MCF 10A (cell line): ENCODE results near the gene CAMK2B. TPM values are rescaled to one million over a fixed set of nuclear protein-coding genes. Genes with fewer than 3 reads are reported as not detected.

Experiments
- BruUV-seq: library from RNA; stranded (reverse); fragments of 400-500 nt; replicated peaks from 2 replicates; lab custom pipeline; 2021; lab: Mats Ljungman, UMichigan
- CTCF ChIA-PET: fragments of 300-600 bp; sonication (Branson Sonifier 250); formaldehyde crosslinking; extraction: SDS; loops from one replicate; lab custom pipeline; 2021; ENCODE audit warnings: antibody characterized with exemption, inconsistent platforms; lab: Yijun Ruan, JAX
- POLR2A ChIA-PET: fragments of 300-600, 350-650 bp; sonication (Branson Sonifier 250); formaldehyde crosslinking; extraction: SDS; loops from one replicate; lab custom pipeline; 2020; ENCODE audit warnings: antibody characterized with exemption, inconsistent platforms; lab: Yijun Ruan, JAX
- DNase-seq: peaks from one replicate; pipeline ENCODE4 v3.0.0-alpha.2; 2018; ENCODE audit not compliant: unreplicated experiment
- H3K27ac Mint-ChIP-seq: one replicate; pipeline ENCODE4 v1.8.0; 2022; ENCODE audit warnings: mild to moderate bottlenecking, low read depth, mixed read lengths; ENCODE audit not compliant: unreplicated experiment
- H3K27me3 Mint-ChIP-seq: one replicate; pipeline ENCODE4 v1.8.0; 2022; ENCODE audit warnings: mixed read lengths; ENCODE audit not compliant: insufficient read depth, unreplicated experiment
- H3K36me3 Mint-ChIP-seq: one replicate; pipeline ENCODE4 v1.8.0; 2022; ENCODE audit warnings: mild to moderate bottlenecking, moderate library complexity, mixed read lengths; ENCODE audit not compliant: insufficient read depth, unreplicated experiment
- H3K4me1 Mint-ChIP-seq: one replicate; pipeline ENCODE4 v1.8.0; 2022; ENCODE audit warnings: mixed read lengths; ENCODE audit not compliant: insufficient read depth, unreplicated experiment
- H3K4me3 Mint-ChIP-seq: one replicate; pipeline ENCODE4 v1.8.0; 2022; ENCODE audit warnings: mild to moderate bottlenecking, moderate library complexity, mixed read lengths; ENCODE audit not compliant: unreplicated experiment
- H3K9me3 Mint-ChIP-seq: one replicate; pipeline ENCODE4 v1.8.0; 2022; ENCODE audit warnings: mixed read lengths; ENCODE audit not compliant: unreplicated experiment
- CTCF ChIP-seq: fragments of 200-600 bp; IDR thresholded peaks from one replicate; pipeline ENCODE4 v1.8.0; 2022; ENCODE audit warnings: antibody characterized with exemption, mild to moderate bottlenecking; ENCODE audit not compliant: unreplicated experiment
- intact Hi-C: fragments of 100-400 bp; cut with micrococcal nuclease; formaldehyde crosslinking; loops from 2 replicates; pipeline ENCODE4 v1.14.1; 2022
- total RNA-seq: library from RNA; stranded (reverse); gene quantifications from 2 replicates; pipeline ENCODE4 v1.2.3, GENCODE V29; 2022

The CAMK2B gene
- total RNA-seq, 1 experiment from 2014 or later = 1.8 TPM

- Mint-ChIP-seq H3K27ac (no peak overlapping the region), H3K4me1 (peaks cover 7% of the 10 kb centered on the region), H3K9me3 (no peaks in the 10 kb centered on the region), H3K4me3 (no peak overlapping the region), H3K27me3 (no peaks in the 10 kb centered on the region), H3K36me3 (no peaks in the 10 kb centered on the region)
- intact Hi-C loops = no loop called here
- ChIA-PET POLR2A (interaction anchor here (0.5 kb wide), 1 partner anchor 102 kb away, joined by 3 read pairs; no protein-coding TSS in a partner anchor), CTCF (interaction anchor here (0.6 to 1.6 kb wide), 2 partner anchors 49 to 327 kb away, joined by 3 to 4 read pairs; no protein-coding TSS in a partner anchor)
- no peak for TF ChIP-seq CTCF
- no peak for DNase-seq
- no TSS peak for BruUV-seq
Measured at GRCh38 chr7:44237696-44238095, 87.7 kb downstream of the CAMK2B start.

- DNase-seq = no peak
- Mint-ChIP-seq H3K36me3 (no peaks in the 10 kb centered on the region), H3K27me3 (no peaks in the 10 kb centered on the region), H3K4me3 (no peak overlapping the region), H3K9me3 (no peaks in the 10 kb centered on the region), H3K27ac (no peak overlapping the region), H3K4me1 (peaks cover 7% of the 10 kb centered on the region)
- no TSS peak for BruUV-seq
- TF ChIP-seq CTCF = no peak
- intact Hi-C loops = no loop called here
- POLR2A ChIA-PET = no interaction called here
- CTCF ChIA-PET = interaction anchor here (0.7 to 0.9 kb wide), 3 partner anchors 28 to 115 kb away, joined by 3 read pairs; no protein-coding TSS in a partner anchor
Measured at GRCh38 chr7:44236333-44236728, 89.1 kb downstream of the CAMK2B start.

- DNase-seq = peak; percentile 52
- Mint-ChIP-seq H3K36me3 (no peaks in the 10 kb centered on the region), H3K4me3 (no peak overlapping the region), H3K4me1 (peaks cover 7% of the 10 kb centered on the region), H3K27me3 (no peaks in the 10 kb centered on the region), H3K9me3 (no peaks in the 10 kb centered on the region), H3K27ac (no peak overlapping the region)
- ChIA-PET CTCF (interaction anchor here (0.6 kb wide), 1 partner anchor 262 kb away, joined by 3 read pairs; no protein-coding TSS in a partner anchor), POLR2A (no interaction called here)
- intact Hi-C loops = no loop called here
- no peak for TF ChIP-seq CTCF
- no TSS peak for BruUV-seq
Measured at GRCh38 chr7:44235582-44236332, 89.6 kb downstream of the CAMK2B start.

- no peak overlapping the region for H3K27ac Mint-ChIP-seq
- TF ChIP-seq CTCF = no peak
- ChIA-PET CTCF (interaction anchor here (0.6 kb wide), 1 partner anchor 263 kb away, joined by 3 read pairs; no protein-coding TSS in a partner anchor), POLR2A (interaction anchor here (0.6 kb wide), 1 partner anchor 444 kb away, joined by 3 read pairs; no protein-coding TSS in a partner anchor)
- H3K4me1 Mint-ChIP-seq = peaks cover 7% of the 10 kb centered on the region
- H3K9me3 Mint-ChIP-seq = no peaks in the 10 kb centered on the region
- H3K27me3 Mint-ChIP-seq = no peaks in the 10 kb centered on the region
- no peaks in the 10 kb centered on the region for H3K36me3 Mint-ChIP-seq
- DNase-seq = no peak
- H3K4me3 Mint-ChIP-seq = no peak overlapping the region
- BruUV-seq = no TSS peak
- intact Hi-C loops = no loop called here
Measured at GRCh38 chr7:44235066-44235465, 90.3 kb downstream of the CAMK2B start.
